Choroid plexus epithelial cell (primary cell): Measurements from ENCODE around the gene SFT2D1.

Source experiments
- DNase-seq: peaks from one replicate; pipeline ENCODE4 v3.0.0-alpha.2; 2010; ENCODE audit warnings: low read depth
- H3K4me3 ChIP-seq: 2 replicates; pipeline ENCODE4 v1.5.1; 2011; ENCODE audit warnings: low read depth, mild to moderate bottlenecking, control low read depth, low read length, moderate library complexity
- CTCF ChIP-seq: conservative IDR thresholded peaks from 2 replicates; pipeline ENCODE4 v1.5.1; 2011; ENCODE audit warnings: low read depth, mild to moderate bottlenecking, control low read depth, inconsistent platforms, low read length, moderate library complexity

Gene SFT2D1

GRCh38 chr6:166344240-166344639, 1.9 kb upstream of the SFT2D1 start:
- DNase-seq = no peak

GRCh38 chr6:166343150-166343487, 774 bp upstream of the SFT2D1 start:
- H3K4me3 ChIP-seq = peak overlapping the region; percentile 100
- DNase-seq = no peak
- no peak for TF ChIP-seq CTCF

More at GRCh38 chr6:166344240-166344639, 1.9 kb upstream of the SFT2D1 start:
- no peak for TF ChIP-seq CTCF
- no peak overlapping the region for H3K4me3 ChIP-seq

GRCh38 chr6:166341977-166342348, 382 bp downstream of the SFT2D1 start:
- H3K4me3 ChIP-seq = peak overlapping the region; percentile 100
- no peak for TF ChIP-seq CTCF
- peak; percentile 25 for DNase-seq

GRCh38 chr6:166341464-166341863, 881 bp downstream of the SFT2D1 start:
- no peak for DNase-seq
- peak overlapping the region; percentile 100 for H3K4me3 ChIP-seq
- no peak for TF ChIP-seq CTCF

GRCh38 chr6:166338854-166339253, 3.5 kb downstream of the SFT2D1 start:
- no peak overlapping the region for H3K4me3 ChIP-seq
- no peak for DNase-seq
- no peak for TF ChIP-seq CTCF

- no peak overlapping the region for H3K4me3 ChIP-seq
- DNase-seq = no peak
- no peak for TF ChIP-seq CTCF
These were observed 5.5 kb downstream of the SFT2D1 start for GRCh38 chr6:166336847-166337246.

GRCh38 chr6:166335378-166336302, 6.7 kb downstream of the SFT2D1 start:
- DNase-seq = no peak
- TF ChIP-seq CTCF = no peak
- no peak overlapping the region for H3K4me3 ChIP-seq
